Measurements from ENCODE around the gene PXT1.
"Not testable (repeated sequence)": the region's sequence is repeated elsewhere in the genome, so short reads cannot be mapped to it uniquely, and the experiment has no call there.

PXT1 gene, protein sequence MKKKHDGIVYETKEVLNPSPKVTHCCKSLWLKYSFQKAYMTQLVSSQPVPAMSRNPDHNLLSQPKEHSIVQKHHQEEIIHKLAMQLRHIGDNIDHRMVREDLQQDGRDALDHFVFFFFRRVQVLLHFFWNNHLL

DNA sequence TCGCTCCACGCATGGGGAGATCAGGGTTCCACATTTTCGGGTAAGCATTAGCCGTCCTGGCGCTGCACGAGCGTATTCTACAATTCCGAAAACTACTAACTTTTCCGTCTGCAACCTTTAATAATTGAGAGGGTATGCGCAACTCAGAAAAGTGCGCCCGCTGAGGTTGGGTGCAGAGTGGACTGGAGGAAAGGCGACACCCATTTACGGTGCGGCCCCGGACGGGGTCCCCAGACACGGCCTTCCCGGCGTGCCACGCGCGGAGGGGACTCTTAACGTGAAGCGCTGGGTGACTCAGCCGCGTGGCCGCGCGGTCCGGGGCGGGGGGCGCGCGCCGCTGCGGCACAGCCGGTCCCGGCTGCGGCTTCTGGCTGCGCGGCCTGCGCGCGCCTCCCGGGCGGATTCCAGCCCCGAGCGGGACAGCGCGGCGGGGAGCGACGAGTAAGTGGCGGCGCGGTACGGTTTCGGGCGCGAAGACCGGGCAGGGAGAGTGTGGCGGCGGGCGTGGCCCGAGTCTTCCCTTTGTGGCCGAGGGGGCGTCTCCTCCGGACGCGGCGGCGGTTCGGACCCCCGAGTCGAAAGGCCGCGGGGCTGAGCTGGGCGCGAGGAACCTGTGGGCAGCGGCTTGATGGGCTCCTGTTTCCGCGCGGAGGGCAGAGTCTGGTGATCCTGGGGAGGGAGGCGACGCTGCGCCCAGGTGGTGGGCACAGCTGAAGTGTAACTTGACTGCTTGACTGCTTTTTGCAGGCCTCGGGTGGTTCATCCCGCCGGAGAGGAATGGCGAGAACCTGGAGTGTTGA is at the start of gene PXT1, which contains the start of gene KCTD20:
PXT1 (minus strand) TSS at position 184 of the 800 bp plus-strand sequence. CDS start 16,772 bp downstream, outside the sequence.
KCTD20 (plus strand) TSS at position 330 of the 800 bp plus-strand sequence. CDS start 27,098 bp downstream, outside the sequence.
- peak; percentile 95 for DNase-seq

DNA sequence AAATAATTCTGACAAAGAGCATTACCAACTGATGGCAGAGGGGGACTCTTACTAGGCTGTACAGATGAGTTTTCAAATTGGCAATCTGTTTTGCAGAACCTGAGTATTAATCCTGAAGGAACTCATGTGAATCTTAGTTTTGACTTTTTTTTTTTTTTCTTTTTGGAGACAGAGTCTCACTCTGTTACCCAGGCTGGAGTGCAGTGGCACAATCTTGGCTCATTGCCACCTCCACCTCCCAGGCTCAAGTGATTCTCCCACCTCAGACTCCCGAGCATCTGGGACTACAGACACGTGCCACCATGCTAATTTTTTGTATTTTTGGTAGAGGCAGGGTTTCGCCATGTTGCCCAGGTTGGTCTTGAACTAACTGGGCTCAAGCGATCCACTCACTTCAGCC is 49.4 kb upstream of the PXT1 start:
- no peak for DNase-seq

DNA sequence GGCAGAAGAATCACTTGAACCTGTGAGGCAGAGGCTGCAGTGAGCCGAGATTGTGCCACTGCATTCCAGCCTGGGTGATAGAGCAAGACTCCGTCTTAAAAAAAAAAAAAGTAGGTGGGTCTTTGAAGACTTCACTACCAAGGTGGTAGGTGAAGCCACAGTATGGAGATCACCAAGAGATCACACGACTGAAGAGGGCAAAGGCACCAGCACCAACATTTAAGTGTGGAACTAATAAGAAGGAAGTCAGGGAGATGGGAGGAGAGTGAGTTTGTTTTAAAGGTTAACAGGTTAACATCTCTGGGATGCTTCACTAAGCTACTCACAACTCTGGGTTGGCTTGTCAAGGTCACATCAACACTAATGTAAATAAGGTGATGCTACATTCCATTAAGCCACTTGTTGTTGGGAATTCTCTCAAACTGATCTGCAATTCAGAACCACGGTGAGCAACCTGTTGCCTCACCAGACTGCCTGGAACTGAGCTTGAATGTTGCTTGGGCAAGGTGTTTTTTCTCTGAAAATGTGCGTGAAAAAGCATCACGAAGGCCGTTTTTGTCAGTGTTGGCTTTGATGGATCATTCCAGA is 48.8 kb upstream of the PXT1 start:
- no peak for DNase-seq

DNA sequence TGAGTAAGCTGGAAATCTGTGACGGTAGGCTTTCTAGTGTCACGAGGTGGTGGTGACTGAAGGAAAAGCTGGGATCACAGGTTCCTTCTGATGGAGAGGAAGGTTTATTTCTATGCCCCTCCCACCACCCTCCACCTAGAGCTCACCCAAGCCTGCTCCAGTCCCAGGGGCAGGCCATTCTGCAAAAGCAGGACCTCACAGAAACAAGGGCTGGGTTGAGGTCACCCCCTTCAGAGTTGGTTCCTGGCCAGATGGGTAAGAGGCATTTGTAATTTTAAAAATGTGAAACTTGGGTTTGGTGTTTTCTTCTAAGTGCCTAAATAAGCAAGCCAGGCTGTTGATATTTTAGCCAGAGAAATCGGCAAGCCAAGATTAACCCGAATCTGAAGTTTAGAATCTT is 46.8 kb upstream of the PXT1 start:
- DNase-seq, result no peak

DNA sequence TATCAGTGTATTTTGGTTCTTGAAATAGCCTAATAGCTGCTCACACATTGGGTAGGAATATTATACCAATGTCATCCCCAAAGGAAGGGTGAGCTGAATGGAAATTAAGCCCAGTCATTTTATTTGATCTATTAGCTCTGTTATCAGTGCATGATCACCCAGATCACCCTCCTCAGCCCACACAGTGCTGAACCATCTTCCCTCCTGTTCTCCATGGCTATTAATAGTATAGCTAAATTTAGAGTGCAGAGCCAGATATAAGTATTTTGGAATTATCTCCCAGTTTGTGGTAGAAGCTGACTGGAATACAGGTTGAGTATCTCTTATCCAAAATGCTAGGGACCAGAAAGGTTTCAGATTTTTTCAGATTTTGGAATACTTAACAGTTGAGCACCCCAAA is 45.6 kb upstream of the PXT1 start:
- no peak for DNase-seq

DNA sequence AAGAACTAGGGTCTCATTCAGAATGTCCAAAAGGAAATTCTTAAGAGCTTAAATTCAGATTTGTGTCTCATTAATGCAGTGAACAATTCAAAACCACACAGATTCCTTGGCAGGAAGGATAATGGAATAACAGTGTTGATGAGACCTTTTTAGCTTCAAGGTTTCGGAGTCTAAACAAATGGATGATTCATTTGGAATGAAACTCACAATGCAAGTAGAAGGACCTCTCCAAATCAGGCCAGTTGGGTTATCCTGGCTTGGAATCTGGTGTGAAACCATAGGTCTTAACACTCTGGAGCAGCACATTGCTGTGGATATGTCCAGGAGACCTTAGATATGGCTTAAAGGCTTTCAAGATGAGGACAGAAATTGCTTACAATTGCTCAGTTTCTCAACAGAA is 45.0 kb upstream of the PXT1 start:
- no peak for DNase-seq

DNA sequence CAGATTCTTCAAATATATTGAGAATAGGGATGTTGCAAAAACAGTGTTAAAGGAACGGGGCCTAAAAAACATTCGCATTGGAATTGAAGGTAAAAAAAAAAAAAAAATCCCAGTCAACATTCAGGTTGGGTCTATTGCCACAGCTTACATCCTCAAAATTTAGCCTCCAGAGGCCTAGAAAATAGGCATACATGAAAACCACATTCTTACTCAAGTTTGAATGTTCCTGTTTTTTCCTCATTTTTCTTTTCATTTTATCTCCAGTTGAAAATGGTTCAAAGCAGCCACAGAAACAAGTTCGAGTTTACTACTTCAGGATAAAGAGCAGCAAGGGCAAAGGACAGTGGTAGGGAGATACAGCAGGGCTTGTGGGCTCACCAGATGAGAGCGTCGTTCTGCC is 42.1 kb upstream of the PXT1 start:
- no peak for DNase-seq

DNA sequence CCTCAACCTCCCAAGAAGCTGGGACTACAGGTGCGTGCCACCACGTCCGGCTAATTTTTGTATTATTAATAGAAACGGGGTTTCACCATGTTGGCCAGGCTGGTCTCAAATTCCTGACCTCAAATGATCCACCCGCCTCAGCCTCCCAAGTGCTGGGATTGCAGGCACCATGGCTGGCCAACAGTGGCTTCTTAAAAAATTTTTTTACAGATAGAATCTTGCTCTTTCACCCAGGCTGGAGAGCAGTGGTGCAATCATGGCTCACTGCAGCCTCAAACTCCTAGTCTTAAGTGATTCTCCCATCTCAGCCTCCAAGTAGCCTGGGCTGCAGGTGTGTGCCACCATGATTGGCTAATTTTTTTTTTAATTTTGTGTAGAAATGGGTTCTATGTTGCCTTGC is 40.7 kb upstream of the PXT1 start:
- DNase-seq, result not testable (repeated sequence)

DNA sequence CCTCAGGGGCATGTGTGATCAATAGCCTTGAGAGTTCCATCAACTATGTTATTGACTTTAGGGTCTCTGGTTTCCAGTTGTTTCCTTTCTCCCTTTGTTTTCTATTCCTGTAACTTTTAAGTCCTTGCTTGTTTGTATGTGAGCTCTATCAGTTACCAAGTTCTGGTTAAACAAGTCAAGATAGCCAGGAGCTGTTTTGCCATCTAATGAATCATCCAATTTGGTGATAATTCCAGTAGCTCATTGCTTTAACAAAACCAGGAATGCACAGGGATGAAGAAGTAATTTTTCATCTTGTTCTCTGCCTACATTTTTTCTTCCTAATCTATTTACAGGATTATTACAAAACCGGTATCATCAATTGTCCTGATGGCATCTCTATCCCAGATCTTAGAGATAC is 36.6 kb upstream of the PXT1 start:
- no peak for DNase-seq

DNA sequence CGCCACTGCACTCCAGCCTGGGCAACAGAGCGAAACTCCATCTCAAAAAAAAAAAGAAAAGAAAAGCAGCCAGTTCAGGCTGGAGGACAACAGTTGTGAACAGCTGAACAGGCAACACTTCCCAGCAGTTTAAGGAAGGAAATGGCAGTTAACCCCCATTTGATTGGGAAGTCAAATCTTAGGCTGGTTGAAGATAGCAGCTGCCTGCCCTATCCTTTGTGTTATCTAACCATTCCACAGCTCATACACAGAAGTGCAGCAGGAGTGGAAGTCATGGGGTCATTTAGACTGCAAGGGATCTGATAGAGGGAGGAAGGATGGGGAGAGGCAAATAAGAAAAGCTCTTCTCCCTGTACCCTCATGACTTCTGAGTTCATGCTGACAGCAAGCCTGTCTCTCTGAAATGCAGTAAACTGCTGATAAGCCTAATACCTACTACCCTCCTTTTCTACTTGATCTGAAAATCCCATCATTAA is 35.4 kb upstream of the PXT1 start:
- no peak for DNase-seq

DNA sequence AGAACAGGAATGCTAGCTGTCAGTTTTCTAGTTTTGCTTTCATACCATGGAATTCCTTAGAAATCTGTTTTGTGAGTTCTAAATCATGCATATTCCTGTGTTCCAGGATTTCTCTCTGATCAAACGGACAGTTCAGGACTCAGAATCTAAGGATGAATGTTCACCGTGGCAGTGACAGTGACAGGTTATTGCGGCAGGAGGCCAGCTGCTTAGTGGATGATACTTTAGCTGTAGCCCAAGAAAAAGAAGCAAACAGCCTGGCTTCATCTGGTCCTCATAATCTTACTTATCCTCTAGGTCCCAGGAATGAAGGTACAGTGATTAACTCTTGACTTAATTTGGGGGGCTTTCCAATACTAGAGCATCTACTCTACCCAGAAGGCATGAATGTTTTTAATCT is 27.3 kb upstream of the PXT1 start:
- DNase-seq, result no peak

DNA sequence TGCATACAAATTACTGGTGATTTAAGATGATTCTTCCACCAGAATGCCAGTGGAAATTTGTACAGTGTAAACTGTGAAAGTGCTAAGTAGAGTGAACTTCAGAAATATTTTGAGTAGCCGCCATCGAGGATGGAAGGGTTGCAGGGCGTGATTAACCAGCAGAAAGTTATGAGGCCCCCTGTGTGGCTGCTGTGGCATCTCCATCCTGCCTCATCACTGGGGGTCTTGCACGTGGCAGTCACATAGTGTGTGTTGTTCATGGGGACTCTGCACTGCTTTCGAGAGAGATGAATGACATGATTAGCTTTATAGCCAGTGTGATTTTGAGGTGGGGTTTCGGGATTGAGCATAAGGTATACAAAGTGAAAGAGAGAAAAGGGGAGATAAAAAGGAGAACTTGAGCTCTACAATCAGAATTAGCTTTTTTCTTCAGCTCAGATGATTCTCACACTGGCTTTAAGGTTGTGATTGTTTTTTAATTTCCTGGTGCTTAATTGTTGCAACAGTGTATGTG is 26.6 kb upstream of the PXT1 start:
- no peak for DNase-seq

DNA sequence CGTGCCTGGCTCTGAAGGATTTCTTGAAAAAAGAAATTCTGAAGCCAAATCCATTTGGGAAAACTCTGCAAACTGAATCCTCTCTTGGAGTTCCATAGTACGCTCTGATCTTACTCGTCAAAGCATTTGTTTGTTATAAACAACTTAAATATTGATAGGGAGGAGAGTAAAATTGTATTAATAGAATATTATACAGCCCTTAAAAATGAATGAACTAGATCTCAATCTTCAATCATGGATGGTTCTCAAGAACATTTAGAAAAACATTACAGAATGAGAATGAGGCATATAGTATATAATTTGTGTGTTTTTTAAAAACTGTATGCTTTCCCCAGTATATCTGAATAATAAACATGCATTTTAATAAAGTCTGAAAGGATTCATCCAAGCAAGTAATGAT is 25.0 kb upstream of the PXT1 start:
- DNase-seq, result no peak

DNA sequence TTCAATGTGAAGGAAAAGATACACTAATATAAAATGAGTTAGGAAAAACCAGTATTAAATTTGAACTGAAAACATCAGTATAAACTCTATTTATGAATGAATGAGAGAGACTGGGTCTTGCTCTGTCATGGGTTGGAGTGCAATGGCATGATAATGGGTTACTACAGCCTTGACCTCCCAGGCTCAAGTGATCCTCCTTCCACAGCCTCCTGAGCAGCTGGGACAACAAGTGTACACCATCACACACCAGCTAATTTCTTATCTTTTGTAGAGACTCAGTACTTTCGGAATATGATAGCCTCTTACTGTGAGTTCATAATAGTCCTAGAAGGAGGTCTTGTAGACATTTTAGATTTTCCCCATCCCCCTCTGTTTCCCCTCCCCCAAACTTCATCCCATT is 21.6 kb upstream of the PXT1 start:
- no peak for DNase-seq

DNA sequence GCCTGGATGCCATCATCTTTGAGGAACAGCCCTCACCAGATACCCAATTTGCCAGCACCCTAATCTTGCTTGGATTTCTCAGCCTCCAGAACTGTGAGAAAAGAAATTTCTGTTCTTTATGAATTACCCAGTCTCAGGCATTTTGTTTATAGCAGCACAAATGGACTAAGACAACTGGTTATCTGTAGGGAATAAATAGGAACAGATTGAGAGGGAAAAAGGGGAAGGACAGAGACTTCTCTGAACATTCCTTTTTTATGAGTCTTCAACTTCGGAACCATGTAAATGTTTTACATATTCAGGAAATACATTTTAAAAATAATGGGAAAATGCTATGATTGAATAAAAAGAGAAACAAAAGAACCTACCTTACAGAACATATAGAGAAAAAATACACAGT is 21.0 kb upstream of the PXT1 start:
- DNase-seq, result no peak

DNA sequence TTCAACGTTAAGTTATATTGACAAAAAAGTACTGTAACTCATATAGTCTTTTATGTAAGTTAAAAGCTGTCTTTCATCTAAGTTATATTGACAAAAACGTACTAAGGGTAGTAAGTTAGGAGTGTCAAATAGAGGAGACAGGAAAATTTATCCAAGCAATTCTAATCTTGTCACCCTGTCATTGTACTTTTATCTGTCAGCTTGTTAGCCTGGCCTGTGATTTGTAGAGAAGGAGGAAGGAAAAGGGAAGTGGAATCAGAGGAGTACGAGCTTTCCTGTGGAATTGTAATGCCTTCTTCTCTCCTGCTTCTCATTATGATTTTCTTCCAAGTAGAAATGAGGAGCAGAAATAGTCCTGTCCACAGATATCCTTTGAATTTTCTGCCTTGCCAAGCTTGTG is 19.0 kb upstream of the PXT1 start:
- no peak for DNase-seq

DNA sequence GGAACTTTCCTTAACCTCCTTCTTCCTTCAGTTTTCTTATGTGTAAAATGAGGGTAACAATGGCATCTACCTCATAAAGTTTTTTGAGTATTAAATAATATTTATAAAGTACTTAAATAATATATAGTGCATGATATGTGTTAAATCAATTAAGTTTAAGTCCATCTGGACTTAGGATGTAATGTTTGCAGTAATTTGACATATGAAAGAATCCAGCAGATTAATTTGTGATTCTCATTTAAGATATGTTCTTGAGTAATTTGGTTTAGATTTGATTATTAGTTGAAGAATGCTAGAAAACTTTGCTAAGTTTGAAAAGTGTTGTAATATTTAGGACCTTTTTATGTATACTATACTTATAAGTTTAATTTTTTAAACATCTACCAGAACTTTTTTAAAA is 18.3 kb upstream of the PXT1 start:
- no peak for DNase-seq

DNA sequence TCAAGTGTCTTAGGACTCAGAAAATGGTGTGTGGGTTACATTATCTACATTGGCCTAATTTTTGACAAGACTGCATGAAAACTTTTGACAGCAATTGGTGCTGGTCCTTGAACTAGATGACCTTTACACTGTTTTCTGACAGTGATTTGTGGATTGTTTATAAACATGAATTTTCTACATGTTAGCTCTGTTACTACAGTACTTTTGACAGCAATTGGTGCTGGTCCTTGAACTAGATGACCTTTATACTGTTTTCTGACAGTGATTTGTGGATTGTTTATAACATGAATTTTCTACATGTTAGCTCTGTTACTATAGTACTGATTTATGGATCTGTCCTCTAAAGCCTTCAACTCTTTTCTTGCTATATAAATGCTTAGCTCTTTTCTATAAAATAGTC is 16.8 kb upstream of the PXT1 start:
- no peak for DNase-seq

DNA sequence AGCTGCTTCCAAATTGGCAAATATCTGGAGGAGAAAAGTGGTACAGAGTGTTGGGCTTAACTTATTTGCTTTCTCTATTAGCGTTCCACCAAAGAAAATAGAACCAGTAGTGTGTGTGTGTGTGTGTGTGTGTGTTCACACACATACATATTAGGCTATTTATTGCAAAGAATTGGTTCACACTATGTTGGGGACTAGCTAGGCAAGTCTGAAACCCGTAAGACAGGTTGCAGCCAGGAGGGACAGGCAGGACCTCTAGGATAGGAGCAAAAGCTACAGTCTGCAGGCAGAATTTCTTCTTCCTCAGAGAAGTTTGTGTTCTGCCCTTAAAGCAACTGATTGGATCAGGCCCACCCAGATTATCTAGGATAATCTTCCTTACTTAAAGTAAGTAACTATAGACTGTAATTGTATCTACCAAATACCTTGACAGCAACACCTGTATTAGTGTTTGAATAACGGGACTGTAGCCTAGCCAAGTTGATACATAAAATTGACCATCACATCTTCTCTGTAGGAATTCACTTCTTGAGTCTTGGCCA is 12.9 kb upstream of the PXT1 start:
- peak; percentile 9 for DNase-seq

DNA sequence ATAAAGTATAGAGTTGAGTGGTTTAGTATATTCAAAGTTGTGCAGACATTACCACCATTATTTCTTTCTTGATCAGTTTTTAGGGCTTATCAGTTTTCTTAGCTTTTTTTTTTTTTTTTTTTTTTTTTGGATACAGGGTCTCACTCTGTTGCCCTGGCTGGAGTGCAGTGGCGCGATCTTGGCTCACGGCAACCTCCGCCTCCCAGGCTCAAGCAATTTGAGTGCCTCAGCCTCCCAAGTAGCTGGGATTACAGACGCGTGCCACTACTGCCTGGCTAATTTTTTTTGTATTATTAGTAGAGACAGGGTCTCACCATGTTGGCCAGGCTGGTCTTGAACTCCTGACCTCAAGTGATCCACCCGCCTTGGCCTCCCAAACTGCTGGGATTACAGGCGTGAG is 10.2 kb upstream of the PXT1 start:
- DNase-seq, result not testable (repeated sequence)

DNA sequence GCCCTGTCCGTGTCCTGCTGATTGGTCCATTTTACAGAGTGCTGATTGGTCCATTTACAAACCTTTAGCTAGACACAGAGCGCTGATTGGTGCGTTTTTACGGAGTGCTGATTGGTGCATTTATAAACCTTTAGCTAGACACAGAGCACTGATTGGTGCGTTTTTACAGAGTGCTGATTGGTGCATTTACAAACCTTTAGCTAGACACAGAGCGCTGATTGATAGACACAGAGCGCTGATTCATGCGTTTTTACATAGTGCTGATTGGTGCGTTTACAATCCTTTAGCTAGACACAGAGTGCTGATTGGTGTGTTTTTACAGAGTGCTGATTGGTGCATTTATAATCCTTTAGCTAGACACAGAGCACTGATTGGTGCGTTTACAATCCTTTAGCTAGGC is 6.5 kb upstream of the PXT1 start:
- DNase-seq, result not testable (repeated sequence)

DNA sequence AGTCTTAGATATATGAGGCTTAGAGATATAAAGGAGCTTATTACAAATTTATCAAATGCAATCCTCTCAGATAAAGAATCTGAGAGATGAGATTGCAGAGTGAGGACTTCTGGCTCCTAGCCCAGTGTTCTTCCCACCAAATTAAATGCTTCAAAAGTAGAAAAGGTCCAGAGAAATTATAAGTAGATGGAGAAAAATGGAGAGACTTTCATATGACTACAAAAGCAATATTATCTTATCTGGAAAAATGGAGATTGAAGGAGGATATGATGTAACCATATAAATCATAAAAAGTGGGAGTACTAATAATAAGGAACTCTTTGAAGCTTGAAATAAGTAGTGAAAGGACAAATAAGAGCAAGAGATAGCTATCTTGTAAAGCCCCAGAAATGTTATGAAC is 3.0 kb upstream of the PXT1 start:
- no peak for DNase-seq

DNA sequence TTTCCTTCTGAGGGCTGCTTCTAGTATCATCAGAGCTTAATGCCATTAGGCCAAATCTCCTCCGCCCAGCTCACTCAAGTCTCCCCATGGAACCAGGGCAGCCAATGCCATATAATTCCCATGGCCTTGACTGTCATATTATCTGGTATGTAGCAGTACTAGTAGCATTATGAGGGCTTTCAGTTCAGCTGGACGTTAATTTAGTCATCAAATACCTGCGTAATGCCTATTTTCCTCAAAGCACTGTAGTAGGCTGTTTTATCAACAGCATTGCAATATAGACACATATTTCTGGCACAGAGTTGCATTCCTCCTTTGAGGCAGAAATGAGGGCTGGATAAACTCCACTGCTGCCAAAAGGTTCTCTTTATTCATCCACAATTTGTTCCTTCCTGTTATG is 1.8 kb upstream of the PXT1 start:
- no peak for DNase-seq

Measured in DMS53 (cell line).